ENCODE results near the gene SLC66A1. TPM values are rescaled to one million over a fixed set of nuclear protein-coding genes. Genes with fewer than 3 reads are reported as not detected.
A peak's percentile ranks its signal among the peaks of the same experiment; 100 is the strongest.
"Not testable (repeated sequence)": the region's sequence is repeated elsewhere in the genome, so short reads cannot be mapped to it uniquely, and the experiment has no call there.

SLC66A1 gene
- total RNA-seq, 4 donors from 2014 or later = 10.5 to 14.0 (median 12.5) TPM

DNA sequence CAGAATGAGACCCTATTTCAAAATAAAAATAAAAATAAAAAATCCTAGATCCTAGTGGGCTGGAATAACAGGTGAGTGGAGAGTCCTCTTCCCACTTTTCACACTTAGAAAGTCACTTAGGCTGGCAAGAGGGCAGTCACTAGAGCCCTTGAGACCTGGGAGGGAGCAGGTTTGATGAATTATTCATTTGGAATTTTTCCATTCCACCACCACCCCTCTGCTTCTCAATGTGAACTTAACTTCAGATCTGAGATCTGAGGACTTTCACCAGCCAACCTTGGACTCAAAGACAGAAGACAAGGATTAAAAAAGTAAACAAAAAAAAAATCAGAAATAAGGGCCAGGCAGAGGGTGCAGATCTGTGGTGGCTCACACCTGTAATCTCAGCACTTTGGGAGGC, 40.1 kb upstream of the SLC66A1 start:
- Histone ChIP-seq H3K9me3 (no peaks in the 10 kb centered on the region), H3K4me1 (peaks cover 4% of the 10 kb centered on the region), H3K36me3 (no peaks in the 10 kb centered on the region), H3K27me3 (peaks cover 5% of the 10 kb centered on the region), H3K4me3 (no peak overlapping the region), H3K27ac (no peak overlapping the region)
- no peak for DNase-seq (ENCODE audit: low spot score in 2 of 2)
- TF ChIP-seq POLR2AphosphoS5 (IDR thresholded peaks at IDR 0.05) = no peak

DNA sequence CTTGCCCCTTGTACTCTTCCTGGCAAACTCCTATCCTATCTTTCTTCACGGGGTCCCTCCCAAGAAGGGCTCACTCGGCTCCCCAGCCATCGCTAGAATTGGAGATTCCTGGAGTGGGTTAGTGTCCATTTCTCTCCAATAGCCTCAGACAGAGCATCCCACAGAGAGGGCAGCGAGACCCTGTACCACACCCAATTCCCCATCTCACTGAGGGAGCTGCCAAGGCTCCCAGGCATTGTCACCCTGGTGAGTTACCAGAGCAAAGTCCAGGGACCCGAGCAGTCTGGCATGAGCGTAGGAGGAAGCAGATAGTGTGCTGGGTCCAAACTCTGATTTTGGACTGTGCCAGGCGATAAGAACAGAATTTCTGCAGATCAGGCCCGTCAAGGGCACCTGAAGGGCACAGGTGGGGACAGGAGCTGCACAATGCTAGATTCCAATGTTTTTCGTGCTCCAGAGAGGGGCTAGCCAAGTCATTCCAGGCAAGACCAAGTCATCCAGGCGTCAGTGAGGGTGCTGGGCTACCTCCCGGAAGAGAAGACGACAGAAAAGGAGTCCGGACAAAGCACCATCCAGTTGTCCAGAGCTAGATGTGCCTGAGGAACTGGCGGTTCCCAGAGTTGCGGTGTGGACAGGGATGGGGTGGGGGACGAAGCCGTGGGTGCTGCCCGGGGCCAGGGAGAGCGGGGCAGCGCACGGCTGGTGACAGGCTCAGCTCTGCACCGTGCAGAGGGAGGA, 38.9 kb upstream of the SLC66A1 start:
- TF ChIP-seq POLR2A (IDR thresholded peaks at IDR 0.05) (no peak), EP300 (IDR thresholded peaks at IDR 0.05) (no peak), POLR2AphosphoS5 (IDR thresholded peaks at IDR 0.05) (no peak)
- TF ChIP-seq, protein P1, sequence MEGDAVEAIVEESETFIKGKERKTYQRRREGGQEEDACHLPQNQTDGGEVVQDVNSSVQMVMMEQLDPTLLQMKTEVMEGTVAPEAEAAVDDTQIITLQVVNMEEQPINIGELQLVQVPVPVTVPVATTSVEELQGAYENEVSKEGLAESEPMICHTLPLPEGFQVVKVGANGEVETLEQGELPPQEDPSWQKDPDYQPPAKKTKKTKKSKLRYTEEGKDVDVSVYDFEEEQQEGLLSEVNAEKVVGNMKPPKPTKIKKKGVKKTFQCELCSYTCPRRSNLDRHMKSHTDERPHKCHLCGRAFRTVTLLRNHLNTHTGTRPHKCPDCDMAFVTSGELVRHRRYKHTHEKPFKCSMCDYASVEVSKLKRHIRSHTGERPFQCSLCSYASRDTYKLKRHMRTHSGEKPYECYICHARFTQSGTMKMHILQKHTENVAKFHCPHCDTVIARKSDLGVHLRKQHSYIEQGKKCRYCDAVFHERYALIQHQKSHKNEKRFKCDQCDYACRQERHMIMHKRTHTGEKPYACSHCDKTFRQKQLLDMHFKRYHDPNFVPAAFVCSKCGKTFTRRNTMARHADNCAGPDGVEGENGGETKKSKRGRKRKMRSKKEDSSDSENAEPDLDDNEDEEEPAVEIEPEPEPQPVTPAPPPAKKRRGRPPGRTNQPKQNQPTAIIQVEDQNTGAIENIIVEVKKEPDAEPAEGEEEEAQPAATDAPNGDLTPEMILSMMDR (IDR thresholded peaks at IDR 0.05) = no peak
- H3K4me1 ChIP-seq = peaks cover 4% of the 10 kb centered on the region
- DNase-seq (ENCODE audit: low spot score in 2 of 2) = peak in 1 of 2 donors; percentile 35
- H3K27ac ChIP-seq = no peak overlapping the region
- WGBS = 86% methylated on average over 19 of the region's 22 CpGs
- H3K4me3 ChIP-seq = peak overlapping the region; percentile 26
- H3K9me3 ChIP-seq = peaks cover 5% of the 10 kb centered on the region
- H3K36me3 ChIP-seq = no peaks in the 10 kb centered on the region
- H3K27me3 ChIP-seq = peaks cover 5% of the 10 kb centered on the region

DNA sequence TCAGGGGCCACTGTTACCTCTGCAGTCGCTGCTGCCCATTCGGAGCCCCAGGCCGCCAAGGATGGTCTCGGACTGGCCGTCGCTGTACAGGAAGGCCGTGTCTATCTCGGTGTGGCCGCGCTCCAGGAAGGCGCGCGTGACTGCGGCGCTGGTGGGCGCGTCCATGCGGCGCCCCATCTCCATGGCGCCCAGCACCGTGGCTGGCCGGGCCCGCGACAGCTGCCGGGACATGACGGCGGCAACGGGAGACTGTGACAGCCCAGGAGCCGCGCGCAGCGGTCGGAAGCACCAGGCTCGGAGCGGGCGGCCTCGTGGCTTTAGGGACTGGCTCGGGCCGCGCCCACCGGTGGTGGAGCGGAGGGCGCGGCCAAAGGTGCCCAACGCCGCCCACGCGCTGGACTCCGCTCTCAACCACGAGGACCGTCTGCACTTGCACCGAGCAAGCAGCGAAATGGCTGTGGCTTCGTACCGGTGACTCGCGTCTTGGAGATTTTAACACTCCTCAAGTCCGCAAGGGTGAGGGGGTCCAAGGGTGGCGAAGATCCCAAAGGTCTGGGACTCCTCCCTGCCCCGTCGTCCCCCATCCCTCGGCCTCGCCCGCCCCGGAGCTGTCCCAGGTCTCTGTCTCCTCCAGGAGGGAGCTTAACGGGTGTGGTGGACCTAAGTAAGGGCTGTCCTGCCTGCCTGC, 38.1 kb upstream of the SLC66A1 start:
- H3K27ac ChIP-seq, H3K4me1 ChIP-seq, H3K36me3 ChIP-seq, H3K9me3 ChIP-seq, H3K27me3 ChIP-seq: not testable (repeated sequence)
- peak in 1 of 2 donors; percentile 32 for DNase-seq (ENCODE audit: low spot score in 2 of 2)
- 14% methylated on average over 10 of the region's 66 CpGs for WGBS
- peak overlapping the region; percentile 26 for H3K4me3 ChIP-seq

DNA sequence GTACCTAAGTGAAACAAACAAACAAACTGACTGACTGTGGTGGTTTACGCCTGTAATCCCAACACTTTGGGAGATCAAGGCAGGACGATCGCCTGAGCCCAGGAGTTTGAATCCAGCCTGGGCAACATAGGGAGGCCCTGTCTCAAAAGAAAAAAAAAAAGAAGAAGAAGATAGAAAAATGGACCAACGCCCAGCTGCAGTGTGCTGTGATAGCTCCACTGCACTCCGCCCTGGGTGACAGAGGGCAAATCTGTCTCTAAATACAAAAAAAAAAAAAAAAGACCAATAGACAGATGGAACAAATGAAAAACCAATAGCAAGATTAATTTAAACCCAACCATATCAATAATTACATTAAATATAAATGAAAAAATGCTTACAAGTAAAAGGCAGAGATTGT, 37.5 kb upstream of the SLC66A1 start:
- TF ChIP-seq EP300 (IDR thresholded peaks at IDR 0.05) (no peak), POLR2AphosphoS5 (IDR thresholded peaks at IDR 0.05) (no peak), POLR2A (IDR thresholded peaks at IDR 0.05) (no peak)
- TF ChIP-seq, protein P1 (IDR thresholded peaks at IDR 0.05) = no peak
- Histone ChIP-seq H3K4me3 (no peak overlapping the region), H3K4me1 (peaks cover 4% of the 10 kb centered on the region), H3K36me3 (no peaks in the 10 kb centered on the region), H3K9me3 (peaks cover 5% of the 10 kb centered on the region), H3K27me3 (peaks cover 5% of the 10 kb centered on the region), H3K27ac (no peak overlapping the region)
- no peak for DNase-seq (ENCODE audit: low spot score in 2 of 2)
- WGBS = 87% methylated on average over 5 of the region's 5 CpGs

DNA sequence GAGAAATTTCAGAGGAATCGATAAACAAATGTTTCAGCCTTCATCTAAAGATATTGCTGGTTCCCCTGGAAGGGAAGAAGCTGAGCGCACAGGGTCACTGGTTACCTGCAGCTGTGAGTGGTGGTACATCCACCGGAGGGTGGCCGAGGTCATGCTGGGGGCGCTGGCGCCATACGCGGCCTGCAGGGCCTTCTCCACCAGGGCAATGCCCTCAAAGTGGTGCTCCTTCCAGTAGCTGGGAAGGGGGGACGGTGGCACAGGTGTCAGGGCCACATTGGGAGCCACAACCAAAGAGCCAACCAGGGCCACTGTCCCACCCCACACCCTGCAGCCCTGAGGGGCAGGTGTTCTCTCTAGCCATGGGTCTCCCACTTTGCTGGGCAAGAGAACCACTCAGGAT, 28.2 kb upstream of the SLC66A1 start:
- Histone ChIP-seq H3K9me3 (no peaks in the 10 kb centered on the region), H3K4me3 (no peak overlapping the region), H3K36me3 (peaks cover 17% of the 10 kb centered on the region), H3K27ac (no peak overlapping the region), H3K27me3 (no peaks in the 10 kb centered on the region), H3K4me1 (peaks cover 4% of the 10 kb centered on the region)
- TF ChIP-seq EP300 (IDR thresholded peaks at IDR 0.05) (no peak), POLR2AphosphoS5 (IDR thresholded peaks at IDR 0.05) (no peak), POLR2A (IDR thresholded peaks at IDR 0.05) (no peak)
- TF ChIP-seq, protein P1 (IDR thresholded peaks at IDR 0.05) = no peak
- 96% methylated on average over 9 of the region's 9 CpGs for WGBS
- DNase-seq (ENCODE audit: low spot score in 2 of 2) = no peak

DNA sequence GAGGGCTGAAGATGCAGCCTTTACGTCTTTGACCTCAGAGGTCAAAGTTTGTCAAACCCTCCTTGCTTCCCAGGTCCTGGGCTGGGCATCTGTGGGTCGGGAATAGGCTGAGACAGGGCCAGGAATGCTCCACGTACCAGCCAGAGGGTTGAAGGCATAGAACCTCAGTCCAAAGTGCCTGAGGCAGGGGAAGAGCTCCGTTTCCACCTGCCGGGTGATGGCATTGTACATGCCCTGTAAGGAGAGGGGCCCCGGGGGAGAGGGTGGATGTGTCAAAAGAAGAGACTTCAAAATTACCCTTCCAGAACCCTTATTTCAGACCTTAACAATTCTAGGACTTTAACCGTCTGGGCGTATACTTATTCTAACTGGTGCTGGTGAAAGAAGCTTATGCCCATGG, 27.2 kb upstream of the SLC66A1 start:
- no peak for DNase-seq (ENCODE audit: low spot score in 2 of 2)
- whole genome bisulfite sequencing = 80% methylated on average over 8 of the region's 8 CpGs

DNA sequence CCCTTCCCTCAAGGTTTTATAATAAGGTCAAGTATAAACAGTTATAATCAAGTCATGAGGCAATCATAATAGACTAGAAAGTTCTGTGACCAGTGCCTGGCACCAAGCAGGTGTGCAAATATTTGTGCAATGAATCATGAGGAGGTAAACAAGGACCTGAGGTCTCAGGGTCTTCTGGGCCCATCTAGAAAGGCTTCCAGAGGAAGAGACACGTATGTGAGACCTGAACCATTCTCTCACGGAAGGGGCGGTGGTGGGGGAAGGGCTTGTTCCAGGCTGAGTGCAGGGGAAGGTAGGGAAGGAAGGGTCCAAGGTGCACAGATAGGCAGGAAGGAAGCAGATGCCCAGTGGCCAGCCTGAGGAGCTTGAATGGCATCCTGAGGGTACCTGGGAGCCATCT, 26.8 kb upstream of the SLC66A1 start:
- peaks cover 17% of the 10 kb centered on the region for H3K36me3 ChIP-seq
- H3K9me3 ChIP-seq; H3K27ac ChIP-seq; H3K4me1 ChIP-seq; H3K27me3 ChIP-seq; H3K4me3 ChIP-seq; DNase-seq (ENCODE audit: low spot score in 2 of 2): not testable (repeated sequence)
- 95% methylated on average over 3 of the region's 3 CpGs for WGBS

More for the DNA sequence above, 27.2 kb upstream of the SLC66A1 start:
- Histone ChIP-seq H3K27ac (no peak overlapping the region), H3K27me3 (no peaks in the 10 kb centered on the region), H3K36me3 (peaks cover 17% of the 10 kb centered on the region), H3K4me1 (peaks cover 9% of the 10 kb centered on the region), H3K9me3 (no peaks in the 10 kb centered on the region), H3K4me3 (no peak overlapping the region)
- TF ChIP-seq POLR2A (IDR thresholded peaks at IDR 0.05) (no peak), EP300 (IDR thresholded peaks at IDR 0.05) (no peak), POLR2AphosphoS5 (IDR thresholded peaks at IDR 0.05) (no peak)
- TF ChIP-seq, protein P1 (IDR thresholded peaks at IDR 0.05) = no peak

DNA sequence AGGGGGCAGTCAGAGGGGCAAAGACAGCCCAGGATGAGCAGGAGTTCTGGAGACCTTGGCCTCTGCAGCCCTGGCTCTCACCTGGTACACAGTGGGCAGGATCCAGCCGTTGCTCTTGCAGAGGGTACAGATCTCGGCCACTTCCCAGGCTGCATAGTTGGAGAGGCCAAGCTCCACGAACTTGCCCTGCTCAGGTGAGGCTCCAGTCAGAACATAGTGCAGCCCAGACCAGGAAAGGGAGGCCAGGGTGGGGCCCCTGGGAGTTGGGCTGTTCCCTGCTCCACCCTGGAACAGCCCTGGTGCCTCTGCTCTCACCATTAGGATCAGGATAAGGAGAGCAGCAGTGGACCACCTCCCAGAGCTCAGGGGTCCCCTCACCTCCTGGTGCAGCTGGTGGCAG, 26.3 kb upstream of the SLC66A1 start:
- H3K4me3 ChIP-seq; H3K27ac ChIP-seq; DNase-seq (ENCODE audit: low spot score in 2 of 2); H3K9me3 ChIP-seq; H3K4me1 ChIP-seq; H3K27me3 ChIP-seq: not testable (repeated sequence)
- H3K36me3 ChIP-seq = peaks cover 17% of the 10 kb centered on the region
- WGBS = 82% methylated on average over 3 of the region's 3 CpGs

All from suprapubic skin (tissue), 4 donors.